ENCODE data around the gene FCHO1.

DNA sequence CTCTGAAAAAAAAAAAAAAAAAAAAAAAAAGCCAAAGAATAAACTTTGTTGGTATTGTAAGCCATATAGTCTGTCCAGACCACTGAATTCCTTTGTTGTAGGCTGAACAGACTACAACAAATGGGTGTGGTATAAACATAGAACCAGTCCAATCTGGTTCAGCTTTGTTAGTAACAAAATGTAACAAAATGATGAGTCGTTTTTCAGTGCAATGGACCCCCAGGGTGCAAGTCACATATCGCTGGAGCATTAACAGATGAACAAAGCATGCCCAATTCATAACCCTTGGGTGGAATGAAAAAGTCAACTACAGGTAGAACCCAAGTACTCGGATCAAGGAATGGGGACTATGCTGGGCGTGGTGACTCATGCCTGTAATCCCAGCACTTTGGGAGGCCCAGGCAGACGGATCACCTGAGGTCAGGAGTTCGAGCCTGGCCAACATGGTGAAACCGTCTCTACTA lies 13.6 kb upstream of the FCHO1 start:
- TF ChIP-seq, protein P1, sequence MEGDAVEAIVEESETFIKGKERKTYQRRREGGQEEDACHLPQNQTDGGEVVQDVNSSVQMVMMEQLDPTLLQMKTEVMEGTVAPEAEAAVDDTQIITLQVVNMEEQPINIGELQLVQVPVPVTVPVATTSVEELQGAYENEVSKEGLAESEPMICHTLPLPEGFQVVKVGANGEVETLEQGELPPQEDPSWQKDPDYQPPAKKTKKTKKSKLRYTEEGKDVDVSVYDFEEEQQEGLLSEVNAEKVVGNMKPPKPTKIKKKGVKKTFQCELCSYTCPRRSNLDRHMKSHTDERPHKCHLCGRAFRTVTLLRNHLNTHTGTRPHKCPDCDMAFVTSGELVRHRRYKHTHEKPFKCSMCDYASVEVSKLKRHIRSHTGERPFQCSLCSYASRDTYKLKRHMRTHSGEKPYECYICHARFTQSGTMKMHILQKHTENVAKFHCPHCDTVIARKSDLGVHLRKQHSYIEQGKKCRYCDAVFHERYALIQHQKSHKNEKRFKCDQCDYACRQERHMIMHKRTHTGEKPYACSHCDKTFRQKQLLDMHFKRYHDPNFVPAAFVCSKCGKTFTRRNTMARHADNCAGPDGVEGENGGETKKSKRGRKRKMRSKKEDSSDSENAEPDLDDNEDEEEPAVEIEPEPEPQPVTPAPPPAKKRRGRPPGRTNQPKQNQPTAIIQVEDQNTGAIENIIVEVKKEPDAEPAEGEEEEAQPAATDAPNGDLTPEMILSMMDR (IDR thresholded peaks at IDR 0.05), result no peak
- no peak for TF ChIP-seq POLR2A (IDR thresholded peaks at IDR 0.05)

Measured in esophagus squamous epithelium (tissue), 4 donors.